Cardiac fibroblast (primary cell): ENCODE data around the gene MBTPS2.
A peak's percentile ranks its signal among the peaks of the same experiment; 100 is the strongest.

Experiments used
- DNase-seq, 2 donors: peaks; one replicate each; pipeline versions ENCODE4 v3.0.0 to v3.0.0-alpha.2; 2010; ENCODE audit warnings: low read depth in 2 of 2
- H3K4me3 ChIP-seq, 2 donors: replicated peaks in 1 of 2; 1 replicate in 1 of 2; 2 replicates in 1 of 2; pipeline ENCODE4 v1.5.1; 2011; ENCODE audit warnings: low read depth in 2 of 2, low read length in 2 of 2, mild to moderate bottlenecking in 2 of 2, moderate library complexity in 1 of 2
- CTCF ChIP-seq: IDR thresholded peaks from one replicate; pipeline ENCODE4 v1.5.1; 2011; ENCODE audit warnings: low read depth, mild to moderate bottlenecking, low read length, inconsistent platforms

Gene MBTPS2

GRCh38 chrX:21853578-21853977 is 14.2 kb downstream of the MBTPS2 start:
- DNase-seq = no peak
- no peak overlapping the region for H3K4me3 ChIP-seq
- no peak for TF ChIP-seq CTCF

GRCh38 chrX:21855937-21856415 is 16.6 kb downstream of the MBTPS2 start, which contains the start of gene YY2:
TSS of gene YY2 (plus strand) at chrX:21855987. CDS start at chrX:21856485, 498 bp downstream.
- no peak for TF ChIP-seq CTCF
- no peak within 1 kb of the TSS for H3K4me3 ChIP-seq
- DNase-seq = no peak

GRCh38 chrX:21856504-21856903 is 17.1 kb downstream of the MBTPS2 start:
- no peak for TF ChIP-seq CTCF
- H3K4me3 ChIP-seq = no peak overlapping the region
- DNase-seq = no peak

- no peak for TF ChIP-seq CTCF
- DNase-seq = peak in 1 of 2 donors; percentile 7
- no peak overlapping the region for H3K4me3 ChIP-seq
Observed at GRCh38 chrX:21863241-21863640, 23.8 kb downstream of the MBTPS2 start.

GRCh38 chrX:21865436-21865835 is 26.0 kb downstream of the MBTPS2 start:
- TF ChIP-seq CTCF = no peak
- DNase-seq = no peak
- H3K4me3 ChIP-seq = no peak overlapping the region

GRCh38 chrX:21870494-21870893 is 31.1 kb downstream of the MBTPS2 start:
- peak in 1 of 2 donors; percentile 22 for DNase-seq
- TF ChIP-seq CTCF = no peak
- H3K4me3 ChIP-seq = no peak overlapping the region
